Fibroblast of lung (primary cell): ENCODE measurements around the gene POU2AF2.

Source experiments
- EZH2 ChIP-seq: IDR thresholded peaks from 2 replicates; pipeline ENCODE4 v1.5.1; 2012; ENCODE audit warnings: low read length, control low read depth, mild to moderate bottlenecking; ENCODE audit errors: missing control alignments
- TF ChIP-seq, protein P1 (sequence below), 2 donors: IDR thresholded peaks in 1 of 2; conservative IDR thresholded peaks in 1 of 2; 1 replicate in 1 of 2; 2 replicates in 1 of 2; pipeline ENCODE4 v1.5.1; 2011 to 2012; ENCODE audit warnings: low read length in 2 of 2, control low read depth in 1 of 2, inconsistent platforms in 1 of 2, low read depth in 1 of 2, mild to moderate bottlenecking in 1 of 2

DNA sequence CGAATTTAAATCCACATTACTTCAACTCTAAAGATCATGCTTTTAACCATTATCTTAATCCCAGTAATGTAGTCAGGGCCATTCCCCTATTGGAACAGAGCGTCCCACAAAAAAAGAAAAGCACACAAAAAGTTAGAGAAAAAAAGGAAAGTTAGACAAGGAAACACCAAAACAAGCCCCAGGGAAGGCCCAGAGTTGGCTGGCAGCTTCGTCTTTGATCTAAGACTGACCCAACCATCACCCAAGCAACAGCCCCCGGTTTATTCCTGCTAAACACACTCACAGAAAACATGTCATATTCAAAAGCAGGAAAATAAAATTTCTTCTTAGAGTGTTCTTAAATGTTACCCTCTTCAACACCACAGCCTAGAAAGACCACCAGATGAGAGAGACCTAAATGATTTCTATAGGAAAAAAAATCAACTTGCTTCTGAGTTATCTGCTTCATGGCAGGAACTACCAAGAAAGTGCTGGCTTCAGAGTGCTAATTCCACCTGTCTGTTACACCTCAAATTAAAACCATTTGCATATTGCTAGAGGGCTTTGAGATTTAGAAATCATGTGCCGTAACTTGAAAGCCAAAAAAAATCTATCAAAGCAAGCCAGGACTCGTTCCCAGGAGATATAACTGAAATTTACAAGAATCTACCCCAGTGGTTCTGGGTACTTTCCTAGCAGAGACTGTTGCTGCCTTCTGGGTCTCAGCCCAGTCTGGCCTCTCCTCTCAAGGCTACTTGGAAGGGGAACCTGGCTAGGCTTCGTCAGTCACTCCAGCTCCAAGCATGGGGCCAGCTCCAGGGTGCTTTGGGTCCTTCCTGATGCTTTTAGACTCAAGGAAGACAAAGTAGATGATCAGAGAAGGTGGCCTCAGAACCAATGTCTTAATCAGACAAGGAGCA, 84.0 kb downstream of the POU2AF2 start:
- TF ChIP-seq, protein P1, sequence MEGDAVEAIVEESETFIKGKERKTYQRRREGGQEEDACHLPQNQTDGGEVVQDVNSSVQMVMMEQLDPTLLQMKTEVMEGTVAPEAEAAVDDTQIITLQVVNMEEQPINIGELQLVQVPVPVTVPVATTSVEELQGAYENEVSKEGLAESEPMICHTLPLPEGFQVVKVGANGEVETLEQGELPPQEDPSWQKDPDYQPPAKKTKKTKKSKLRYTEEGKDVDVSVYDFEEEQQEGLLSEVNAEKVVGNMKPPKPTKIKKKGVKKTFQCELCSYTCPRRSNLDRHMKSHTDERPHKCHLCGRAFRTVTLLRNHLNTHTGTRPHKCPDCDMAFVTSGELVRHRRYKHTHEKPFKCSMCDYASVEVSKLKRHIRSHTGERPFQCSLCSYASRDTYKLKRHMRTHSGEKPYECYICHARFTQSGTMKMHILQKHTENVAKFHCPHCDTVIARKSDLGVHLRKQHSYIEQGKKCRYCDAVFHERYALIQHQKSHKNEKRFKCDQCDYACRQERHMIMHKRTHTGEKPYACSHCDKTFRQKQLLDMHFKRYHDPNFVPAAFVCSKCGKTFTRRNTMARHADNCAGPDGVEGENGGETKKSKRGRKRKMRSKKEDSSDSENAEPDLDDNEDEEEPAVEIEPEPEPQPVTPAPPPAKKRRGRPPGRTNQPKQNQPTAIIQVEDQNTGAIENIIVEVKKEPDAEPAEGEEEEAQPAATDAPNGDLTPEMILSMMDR (conservative IDR thresholded peaks at IDR 0.05 in 1 of 2, IDR thresholded peaks at IDR 0.05 in 1 of 2; ENCODE audit: low read depth in 1 of 2, low read length in 2 of 2): no peak
- TF ChIP-seq EZH2: no peak
